Glomerular endothelial cell (primary cell): ENCODE data around the gene TMEM151B. TPM values are rescaled to one million over a fixed set of nuclear protein-coding genes. Genes with fewer than 3 reads are reported as not detected.

ENCODE experiments used
- DNase-seq: peaks from one replicate; pipeline ENCODE4 v3.0.0-alpha.2; 2011; ENCODE audit warnings: low read depth, low spot score; ENCODE audit errors: extremely low read depth
- total RNA-seq: library from RNA; depleted of rRNA; stranded (reverse); fragments of >200 nt; gene quantifications from 2 replicates; pipeline ENCODE4 v1.2.3, GENCODE V29; 2015

TMEM151B gene
- total RNA-seq, 1 donor from 2014 or later = not detected

DNA sequence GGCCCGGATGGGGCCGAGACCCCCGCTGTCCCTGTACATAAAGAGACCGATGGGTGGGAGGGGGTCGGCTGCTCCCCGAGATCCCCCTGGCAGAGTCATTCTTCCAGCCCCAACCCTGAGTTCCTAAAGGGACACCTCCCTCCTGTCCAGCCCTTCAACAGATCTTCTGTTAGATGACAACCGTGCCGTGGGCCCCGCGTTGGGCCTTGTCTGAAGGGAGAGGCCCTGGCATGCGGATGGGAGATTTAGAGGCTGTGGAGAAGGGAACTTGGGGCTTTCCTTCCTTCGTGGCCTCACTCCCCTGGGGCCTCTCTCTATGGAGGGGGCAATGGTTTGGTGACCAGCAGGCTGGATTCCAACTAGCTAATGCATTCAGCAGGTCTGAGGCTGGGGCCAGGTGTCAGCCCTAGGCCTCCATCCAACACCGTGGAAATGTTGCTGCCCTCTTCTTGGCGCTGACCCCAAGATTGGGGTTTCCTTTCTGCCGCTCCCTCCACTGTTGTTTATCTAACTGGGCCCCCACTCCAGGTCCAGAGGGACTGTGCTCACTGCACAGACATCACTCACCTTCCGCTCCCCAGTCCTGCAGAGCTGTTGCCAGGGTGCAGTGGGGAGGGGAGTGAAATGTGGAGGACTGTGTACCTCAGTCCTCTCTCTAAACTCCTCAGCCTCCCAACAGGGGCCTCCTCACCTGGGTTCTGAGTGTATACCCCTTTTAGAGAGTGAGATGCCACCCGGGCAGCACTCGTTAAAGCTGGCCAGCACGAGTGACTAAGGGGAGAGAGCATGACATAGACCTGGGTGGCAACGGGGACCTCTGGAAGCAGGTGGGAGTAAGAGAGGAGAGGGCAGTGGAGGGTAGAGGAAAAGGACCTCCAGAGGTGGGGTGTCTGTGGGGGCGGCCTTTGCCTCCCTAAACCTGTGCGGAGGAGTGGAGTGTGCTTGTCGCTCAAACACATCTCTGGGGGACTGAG, 6.7 kb downstream of the TMEM151B start:
- DNase-seq = no peak

DNA sequence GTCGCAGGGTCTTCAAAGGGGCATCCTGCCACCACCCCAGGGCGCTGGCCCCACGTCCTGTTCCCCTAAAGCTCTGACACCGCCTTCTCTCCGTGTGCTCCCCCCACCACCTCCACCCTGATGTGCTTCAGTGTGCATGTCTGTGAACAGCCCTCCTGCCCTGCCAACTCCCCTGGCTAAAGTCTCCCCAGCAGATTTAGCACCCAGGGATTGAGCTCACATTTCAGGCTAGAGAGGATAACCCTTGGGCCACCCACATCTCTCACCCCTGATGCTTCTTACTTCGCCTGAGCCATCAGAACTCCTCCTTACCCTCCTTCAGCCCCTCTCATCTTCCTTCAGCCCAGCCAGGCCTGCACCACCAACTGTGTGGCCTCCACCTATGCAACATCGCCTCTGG, 7.5 kb downstream of the TMEM151B start:
- DNase-seq = no peak

DNA sequence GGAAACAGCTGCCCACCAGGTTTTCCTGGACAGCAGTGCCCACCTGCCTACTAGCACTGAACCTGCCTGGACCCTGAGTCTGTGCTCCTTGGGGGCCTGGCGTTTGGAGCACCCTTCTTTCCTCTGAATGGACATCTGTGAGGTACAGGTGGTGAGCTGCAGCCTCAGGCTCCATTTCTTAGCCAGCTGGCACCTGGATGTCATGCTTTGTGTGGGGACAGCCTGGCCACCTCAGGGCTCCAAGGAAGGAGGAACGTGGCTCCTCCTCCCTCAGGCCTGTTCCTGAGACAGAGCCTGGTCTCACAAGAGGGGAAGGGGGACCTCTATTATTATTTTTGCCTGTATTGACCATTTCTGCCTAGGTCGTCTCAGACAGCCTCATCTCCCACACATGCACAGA, 8.1 kb downstream of the TMEM151B start:
- no peak for DNase-seq

DNA sequence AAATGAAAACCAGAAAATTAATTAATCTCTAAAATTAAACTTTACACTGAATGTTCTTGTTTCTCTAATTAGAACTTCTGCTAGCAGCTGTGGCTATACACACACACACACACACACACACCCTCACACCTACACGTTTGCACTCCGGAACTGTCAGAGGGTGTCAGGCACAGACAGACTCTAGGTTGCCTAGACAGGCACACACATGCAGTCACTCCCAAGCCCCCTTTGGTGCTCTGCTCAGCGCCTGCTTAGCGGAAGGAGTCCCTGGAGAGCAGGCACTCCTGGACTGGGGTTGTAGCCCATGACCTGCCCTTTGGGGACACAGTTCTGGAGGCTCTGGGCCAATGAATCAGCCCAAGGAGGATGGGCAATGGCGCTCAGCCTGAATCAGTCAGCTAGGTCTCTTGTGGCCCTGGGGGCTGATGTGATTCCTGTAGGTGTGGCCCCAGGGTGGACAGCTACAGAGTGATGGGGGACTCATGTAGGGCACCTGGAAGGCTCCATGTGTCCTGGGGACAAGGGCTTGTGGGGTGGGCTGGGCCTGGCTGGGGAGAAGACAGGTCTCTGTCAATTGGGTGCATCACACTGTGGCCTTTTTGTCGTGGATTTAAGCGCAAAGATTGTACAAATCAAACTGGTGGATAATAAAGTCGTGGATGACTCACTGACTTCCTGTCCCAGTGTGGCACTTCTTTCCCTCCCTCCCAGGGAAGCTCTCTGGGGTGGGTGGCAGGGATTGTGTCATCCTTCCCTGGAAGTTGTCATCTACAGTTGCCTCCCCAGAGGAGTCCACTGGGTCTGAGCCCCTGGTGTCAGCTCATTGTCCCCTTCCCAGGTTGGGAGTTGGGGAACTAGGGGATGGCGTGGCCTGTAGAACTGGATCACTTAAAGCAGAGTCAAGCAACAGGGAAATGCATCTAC, 8.8 kb downstream of the TMEM151B start:
- DNase-seq = no peak

DNA sequence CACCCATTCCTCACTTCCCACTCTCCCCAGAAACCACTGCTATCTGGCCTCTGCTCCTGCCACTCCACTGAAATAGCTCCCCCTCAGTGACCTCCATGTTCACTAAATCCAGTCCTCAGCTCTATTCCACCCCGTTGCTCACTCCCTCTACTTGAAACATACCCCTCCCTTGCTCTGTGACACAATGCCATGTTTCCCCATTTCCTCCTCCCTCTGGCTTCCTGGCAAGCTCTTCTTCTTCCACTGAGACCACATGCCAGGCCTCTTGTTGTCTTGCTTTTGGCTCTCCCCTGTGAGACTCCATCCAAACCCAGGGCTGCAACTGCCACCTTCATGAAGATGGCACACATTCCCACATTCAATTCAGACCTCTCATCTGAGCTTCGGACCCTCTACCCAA, 13.9 kb downstream of the TMEM151B start:
- no peak for DNase-seq

DNA sequence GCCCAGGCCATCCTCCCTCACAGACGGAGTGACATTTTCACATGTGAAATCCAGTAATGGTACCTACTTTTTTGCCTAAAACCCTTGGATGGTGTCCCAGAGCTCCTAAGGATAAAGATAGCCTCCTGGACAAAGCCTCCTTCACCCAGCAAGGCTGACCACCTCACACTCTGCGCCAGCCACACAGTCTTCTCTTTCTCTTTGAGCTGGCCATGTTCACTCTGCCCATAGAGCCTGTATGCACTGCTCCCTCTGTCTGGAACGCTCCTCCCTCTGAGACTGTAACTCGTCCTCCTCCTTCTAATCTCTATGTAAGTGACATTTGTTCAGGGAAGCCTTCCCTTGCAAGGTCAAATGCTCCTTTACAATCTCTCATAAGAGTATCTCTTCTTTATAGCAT, 14.6 kb downstream of the TMEM151B start:
- no peak for DNase-seq

DNA sequence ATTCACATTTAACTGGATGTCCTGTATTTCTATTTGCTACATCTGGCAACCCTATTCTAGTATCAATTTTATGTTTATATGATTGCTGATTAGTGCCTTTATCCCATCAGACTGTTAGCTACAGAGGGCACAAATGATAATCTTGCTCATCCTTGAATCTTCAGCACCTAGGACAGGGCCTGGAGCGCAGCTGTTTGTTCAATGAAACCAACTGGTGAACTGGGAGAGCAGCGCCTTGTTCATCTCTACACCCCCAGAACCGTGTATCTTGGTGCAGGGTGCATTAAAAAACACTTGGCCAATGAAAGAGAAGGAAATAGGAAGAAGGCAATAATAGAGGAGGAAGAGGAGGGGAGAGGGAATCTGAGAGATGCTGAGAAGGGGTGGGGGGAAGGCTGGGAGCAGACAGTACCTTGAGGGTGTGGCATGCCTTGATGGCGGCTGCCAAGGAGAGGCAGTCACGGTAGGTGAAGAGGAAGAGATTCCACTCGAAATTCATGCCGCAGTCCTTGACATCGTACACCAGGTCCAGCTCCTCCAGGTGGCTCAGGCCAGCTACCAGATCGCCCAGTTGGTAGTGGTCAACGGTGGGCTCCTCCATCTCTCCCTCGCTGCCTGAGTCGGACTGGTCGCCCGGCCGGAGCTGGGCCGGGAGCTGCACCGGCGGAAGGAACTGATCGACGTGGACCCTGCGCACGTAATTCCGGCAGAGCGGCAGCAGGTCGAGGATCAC, 15.5 kb downstream of the TMEM151B start:
- DNase-seq = no peak

DNA sequence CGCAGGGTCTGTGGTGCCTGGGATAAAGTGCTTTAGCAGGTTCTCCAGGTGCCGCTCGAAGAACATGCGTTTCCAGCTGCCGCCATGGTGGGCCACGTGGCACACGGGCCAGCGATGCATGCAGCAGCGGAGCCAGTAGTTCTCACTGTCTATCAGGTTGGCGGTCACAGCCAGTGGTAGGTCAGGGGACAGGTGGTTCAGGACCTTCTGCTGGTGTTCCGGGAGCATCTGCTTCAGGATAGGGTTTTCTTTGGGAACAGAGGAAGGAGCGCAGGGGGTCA, 16.0 kb downstream of the TMEM151B start:
- no peak for DNase-seq

DNA sequence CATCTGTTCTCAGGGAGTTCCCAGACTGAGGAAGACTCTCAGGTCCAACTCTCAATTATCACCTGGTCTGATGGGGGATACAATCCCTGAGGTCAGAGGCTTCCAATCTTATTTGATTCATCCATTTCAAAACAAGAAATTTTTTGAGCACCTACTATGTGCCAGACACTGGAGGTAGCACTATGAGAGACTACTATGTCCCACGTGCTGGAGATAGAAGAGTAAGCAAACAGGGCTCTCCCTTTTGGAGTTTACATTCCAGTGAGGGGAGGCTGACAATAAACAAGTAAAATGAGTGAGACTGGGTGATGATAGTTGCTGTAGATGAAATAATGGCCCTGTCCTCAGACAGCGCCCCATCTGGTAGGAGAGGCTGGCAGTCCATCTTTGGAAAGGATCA, 16.5 kb downstream of the TMEM151B start:
- DNase-seq = no peak

DNA sequence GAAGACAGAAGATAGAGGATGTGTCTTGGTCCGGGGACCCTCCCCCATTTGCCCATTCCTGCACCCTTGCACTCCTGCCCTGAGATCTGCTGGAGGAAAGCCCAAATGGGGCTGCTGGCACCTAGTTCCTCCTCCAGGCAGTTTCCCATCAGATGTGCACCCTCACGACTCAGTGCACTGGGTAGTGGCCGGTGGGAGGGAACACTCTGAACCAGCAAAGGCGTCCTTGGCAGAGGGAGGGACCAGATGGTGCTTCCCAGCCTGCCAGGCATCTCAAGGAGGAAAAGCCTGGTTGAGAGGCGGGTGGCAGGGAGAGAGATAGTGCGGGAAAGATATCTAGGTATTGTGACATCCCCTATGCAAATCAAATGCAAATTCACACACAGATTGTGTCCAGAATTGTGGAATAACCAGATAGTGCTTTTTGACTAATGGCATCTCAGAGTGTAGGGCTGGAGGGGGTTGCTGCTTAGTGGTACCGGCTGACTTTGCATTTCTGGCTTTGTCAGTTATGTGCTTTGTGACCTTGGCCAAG, 19.5 kb downstream of the TMEM151B start:
- no peak for DNase-seq

DNA sequence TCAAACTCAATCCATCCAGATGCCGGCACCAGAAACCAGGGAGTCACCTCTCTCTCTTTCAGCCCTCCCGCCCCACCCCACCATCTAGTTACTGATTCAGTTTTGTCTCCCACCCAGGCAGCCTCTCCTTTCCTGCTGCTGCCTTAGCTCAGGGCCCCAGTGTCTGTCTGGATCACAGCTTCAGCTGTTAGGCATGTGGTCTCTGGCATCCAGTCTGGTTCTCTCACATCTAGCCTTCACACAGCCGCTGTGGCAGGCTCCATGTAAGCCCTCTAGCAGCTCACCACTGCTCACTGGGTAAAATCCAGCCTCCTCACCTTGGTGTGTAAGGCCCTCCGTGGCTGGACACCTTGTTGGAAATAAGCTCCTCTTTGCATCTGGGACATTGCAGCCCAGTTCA, 21.6 kb downstream of the TMEM151B start:
- DNase-seq = no peak

DNA sequence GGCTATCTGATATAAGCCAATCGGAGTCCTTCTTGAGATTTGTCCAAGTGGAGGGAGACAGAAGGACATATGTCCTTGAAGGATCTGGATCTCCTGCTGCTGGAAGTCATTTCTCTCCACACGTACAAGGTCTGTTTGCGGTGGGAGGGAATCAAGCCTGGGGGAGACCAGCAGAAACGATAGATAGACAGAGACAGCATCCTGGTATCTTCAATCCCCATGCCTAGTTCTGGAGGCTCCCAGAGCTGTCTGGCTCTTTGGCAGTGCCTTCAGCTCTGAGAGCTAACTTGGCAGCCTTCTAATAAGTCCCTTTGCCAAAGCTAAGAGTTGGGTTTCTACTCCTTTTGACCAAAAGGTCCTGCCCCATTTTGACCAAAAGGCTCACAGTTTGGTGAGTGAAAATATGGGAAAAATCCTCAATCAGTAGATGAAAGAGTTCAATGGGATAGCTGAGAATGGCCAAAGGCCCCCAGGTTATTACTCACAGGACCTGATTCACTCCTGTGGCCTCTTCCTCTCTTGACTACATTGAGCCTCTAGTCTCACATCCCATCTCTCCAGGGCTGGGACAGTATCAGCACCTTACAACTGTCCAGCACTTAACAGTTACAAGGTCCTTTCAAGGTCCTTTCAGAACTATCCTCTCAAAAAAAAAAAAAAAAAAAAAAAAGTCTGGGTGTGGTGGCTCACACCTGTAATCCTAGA, 22.6 kb downstream of the TMEM151B start:
- no peak for DNase-seq

DNA sequence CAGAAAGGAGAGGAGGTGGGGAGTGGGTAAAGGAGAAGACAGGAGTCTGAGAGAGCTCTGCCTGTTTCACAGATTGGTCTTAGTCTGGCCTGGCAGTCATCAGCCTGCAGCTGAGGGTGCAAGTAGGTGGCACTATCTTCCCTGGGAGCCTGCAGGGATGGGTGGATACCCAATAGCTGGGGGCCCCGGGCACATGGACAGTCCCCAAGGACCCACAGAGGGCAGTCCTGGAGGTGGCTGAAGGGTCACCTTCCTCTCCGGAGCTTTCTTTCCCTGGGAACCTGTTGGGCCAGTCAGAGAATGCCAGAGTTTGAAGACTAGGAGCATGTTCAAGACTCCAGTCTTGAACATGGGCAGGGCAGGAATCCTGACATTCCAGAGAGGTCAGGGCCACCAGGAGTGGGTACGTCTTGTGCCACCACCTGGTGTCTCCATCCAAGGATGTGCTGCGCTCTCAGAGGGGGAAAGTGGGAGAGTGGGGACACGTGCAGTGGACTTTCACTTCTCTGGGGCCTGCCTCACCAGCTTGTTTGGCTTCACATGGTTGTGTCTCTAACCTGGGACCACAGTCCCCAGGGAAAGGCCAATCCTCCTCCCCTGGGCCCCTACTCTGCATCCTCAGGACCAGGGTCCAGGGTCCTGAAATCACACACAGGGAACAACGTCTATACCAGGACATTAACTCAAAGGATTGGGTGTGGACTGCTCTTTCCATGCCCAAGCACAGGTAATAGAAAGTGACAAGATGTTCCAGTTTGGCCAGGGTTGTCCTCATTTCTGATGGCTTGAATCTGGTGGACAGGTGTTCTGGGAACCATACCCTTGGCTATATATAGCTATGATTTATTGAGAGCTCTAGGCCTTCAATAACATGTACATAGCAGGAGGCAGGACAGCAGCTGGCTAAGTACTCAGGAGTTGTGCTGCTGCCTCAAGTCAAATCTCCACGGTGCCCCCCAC, 24.9 kb downstream of the TMEM151B start:
- no peak for DNase-seq

DNA sequence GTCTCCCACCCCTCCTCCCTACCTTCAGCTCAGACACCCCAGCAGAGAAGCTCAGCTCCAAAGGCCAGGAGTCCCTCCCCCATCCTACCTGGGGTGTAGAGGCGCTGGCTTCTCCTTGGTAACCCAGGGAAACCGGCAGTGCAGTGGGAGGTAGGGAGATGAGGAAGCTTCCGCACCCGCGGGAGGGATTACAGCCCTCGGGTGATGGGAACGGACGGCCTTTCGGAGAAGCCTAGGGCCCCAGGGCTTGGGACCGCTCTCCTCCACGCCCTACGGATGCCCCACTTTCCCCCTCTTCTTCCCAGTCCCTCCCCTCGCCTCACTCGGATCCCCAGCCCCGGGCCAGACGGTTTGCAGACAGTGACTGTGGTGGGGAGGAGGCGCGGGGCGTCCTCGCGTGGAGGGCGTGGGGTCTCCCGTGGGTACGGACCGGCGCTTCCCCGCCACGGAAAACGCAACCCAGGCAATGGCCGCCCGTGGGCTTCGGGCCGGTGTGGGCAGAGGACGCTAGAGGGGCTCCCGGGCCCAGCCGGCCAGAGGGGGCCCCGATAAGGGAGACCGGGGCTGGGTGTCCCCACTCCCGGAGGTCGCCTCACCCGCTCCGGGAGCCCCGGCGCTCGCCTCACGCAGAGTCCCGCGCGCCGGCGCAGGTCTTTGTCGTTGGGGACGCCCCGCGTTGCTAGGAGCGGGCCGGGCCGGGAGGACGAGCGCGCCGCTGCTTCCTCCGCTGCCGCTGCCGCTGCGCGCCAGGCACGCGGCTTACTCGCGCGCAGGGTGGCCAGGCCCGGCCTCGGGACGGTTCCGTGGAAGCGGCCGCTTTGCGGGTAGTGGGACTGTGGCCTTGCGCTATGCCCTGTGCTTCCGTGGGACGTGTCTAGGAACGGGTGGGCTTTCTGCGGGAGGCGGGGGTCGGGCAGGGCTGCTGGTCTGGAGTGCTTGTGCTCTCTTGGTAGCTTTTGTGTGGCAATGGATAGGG, 27.1 kb downstream of the TMEM151B start:
- no peak for DNase-seq

DNA sequence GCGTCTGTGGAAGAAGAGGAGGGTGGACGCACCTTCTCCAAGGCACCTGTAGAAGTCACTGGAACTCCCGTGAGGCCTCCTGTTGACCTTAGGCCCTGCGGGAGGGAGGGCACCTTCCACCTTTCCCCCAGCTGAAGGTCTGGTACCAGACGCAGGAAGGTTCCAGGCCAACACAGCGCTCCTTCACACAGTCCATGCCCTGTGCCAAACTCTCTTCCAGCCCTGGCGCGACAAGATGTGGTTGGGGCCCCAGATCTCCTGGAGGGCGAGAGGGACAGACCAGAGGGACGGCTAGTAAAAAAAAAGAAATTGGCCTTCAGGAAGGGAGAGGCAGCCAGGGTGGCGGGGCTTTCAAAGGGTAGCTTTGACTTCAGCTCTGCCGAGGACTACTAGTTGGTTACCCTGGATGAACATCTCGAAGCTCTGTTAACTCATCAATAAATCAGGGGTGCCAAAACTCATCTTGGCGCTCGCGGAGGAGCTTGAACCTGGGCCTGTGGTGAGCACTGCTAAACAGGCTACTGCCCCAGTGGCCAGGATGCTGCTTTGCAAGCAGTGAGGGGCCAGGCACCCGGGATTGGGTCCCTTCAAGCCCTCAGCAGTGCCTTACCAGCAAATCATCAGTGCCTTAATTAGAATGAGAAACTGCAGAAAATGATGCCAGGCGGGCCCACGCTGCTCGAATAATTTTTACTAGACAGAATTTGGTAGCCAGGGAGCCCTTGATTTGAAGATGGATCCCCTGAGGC, 28.0 kb downstream of the TMEM151B start:
- DNase-seq = no peak

DNA sequence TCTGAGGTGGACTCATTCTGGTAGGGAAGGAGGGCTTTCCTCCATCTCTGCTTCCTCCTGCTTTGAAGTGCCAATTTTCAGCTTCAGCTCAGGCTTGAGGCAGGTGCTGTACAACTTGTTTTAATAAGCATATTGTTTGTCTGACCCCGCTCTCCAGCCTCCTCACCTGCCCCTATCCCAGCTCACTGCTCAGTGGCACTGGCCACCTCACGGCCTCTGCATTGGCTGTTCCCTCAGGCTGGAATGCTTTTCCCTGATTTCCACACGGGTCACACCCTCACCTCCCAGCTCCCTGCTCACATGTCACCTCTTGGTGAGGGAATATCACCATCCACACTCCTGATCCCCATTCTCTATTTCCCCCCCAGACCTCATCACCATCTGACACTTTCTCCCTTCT, 28.6 kb downstream of the TMEM151B start:
- DNase-seq = no peak

DNA sequence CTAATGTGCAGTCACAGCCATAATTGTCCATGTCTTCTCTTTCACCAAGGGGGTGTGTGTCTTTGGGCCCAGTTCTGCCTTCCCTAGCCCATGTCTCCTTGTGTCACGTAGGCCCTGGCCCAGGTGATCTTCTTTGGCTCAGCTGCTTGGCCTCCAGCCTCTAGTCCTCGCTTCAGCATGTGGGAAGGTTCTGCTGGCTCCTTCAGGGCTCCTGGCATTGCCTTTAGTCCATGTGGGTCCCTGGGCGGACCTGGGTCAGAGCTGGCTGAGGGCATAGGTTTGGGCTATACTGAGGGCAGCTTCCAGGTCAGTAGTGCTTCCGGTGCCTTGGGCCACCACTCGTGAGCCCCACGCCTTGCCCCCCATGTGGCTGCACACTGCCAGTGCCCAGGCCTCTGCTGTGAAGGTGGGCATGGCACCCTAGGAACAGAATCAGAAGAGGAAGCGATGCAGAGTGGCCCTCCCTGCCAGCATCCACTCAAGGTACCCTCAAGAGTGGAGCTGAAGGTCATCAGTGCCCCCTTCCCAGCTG, 30.1 kb downstream of the TMEM151B start:
- no peak for DNase-seq
